OCI-LY1 (cell line): ENCODE results near the gene CMTM2.

Source experiments
- EZH2 ChIP-seq: fragments of 200-600 bp; sonication (generic), shearing (Covaris generic); IDR thresholded peaks from 2 replicates; pipeline ENCODE4 v1.8.0; 2017; ENCODE audit warnings: borderline replicate concordance, mixed run types, mild to moderate bottlenecking, antibody characterized with exemption, low read length, moderate library complexity, mixed read lengths
- TF ChIP-seq, protein P1 (sequence below): fragments of 200-600 bp; sonication (generic), shearing (Covaris generic); IDR thresholded peaks from 2 replicates; pipeline ENCODE4 v1.5.1; 2017; ENCODE audit warnings: mild to moderate bottlenecking, antibody characterized with exemption, low read length, moderate library complexity, mixed read lengths

DNA sequence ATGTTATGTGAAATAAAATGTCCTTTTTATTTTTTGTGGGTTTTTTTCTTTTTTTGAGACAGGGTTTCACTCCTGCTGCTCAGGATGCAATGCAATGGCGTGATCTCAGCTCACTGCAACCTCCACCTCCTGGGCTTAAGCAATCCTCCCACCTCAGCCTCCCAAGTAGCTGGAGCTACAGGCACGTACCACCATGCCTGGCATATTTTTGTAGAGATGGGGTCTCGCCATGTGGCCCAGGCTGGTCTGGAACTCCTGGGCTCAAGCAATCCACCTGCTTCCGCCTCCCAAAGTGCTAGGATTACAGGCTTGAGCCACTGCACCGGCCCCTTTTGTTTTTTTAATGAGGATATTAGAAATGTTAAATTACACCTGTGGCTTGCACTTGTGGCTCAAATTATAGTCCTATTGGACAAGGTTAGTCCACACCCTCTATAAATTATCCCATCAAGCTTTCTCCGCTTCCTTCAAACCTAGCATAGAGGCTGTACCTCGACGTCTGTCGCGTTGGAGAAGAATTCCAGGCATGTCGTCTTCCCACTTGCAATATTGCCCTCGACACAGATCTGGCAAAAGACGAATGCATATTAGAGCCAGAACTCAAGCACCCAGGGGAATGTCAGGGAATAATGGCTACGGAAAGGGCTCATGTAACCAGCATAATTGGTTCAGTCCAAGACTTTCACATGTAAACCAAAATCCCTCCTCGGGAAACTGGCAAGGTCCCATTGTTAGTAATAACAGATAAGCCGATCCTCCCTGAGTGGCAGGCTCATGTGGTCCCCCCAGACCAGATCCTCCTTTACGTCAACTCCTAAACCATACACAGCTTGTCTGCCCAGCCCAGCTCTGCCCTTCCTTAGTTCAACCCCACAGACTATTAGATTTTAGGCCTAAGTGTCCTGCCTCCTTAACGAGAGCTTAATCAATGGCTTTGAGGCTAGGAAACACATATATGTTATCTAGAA, 37.6 kb upstream of the CMTM2 start:
- TF ChIP-seq, protein P1, sequence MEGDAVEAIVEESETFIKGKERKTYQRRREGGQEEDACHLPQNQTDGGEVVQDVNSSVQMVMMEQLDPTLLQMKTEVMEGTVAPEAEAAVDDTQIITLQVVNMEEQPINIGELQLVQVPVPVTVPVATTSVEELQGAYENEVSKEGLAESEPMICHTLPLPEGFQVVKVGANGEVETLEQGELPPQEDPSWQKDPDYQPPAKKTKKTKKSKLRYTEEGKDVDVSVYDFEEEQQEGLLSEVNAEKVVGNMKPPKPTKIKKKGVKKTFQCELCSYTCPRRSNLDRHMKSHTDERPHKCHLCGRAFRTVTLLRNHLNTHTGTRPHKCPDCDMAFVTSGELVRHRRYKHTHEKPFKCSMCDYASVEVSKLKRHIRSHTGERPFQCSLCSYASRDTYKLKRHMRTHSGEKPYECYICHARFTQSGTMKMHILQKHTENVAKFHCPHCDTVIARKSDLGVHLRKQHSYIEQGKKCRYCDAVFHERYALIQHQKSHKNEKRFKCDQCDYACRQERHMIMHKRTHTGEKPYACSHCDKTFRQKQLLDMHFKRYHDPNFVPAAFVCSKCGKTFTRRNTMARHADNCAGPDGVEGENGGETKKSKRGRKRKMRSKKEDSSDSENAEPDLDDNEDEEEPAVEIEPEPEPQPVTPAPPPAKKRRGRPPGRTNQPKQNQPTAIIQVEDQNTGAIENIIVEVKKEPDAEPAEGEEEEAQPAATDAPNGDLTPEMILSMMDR = no peak
- TF ChIP-seq EZH2 = no peak
